ENCODE measurements around the gene CD58. TPM values are rescaled to one million over a fixed set of nuclear protein-coding genes. Genes with fewer than 3 reads are reported as not detected.

Gene CD58
- total RNA-seq, 1 donor from 2014 or later, result 31.0 TPM

DNA sequence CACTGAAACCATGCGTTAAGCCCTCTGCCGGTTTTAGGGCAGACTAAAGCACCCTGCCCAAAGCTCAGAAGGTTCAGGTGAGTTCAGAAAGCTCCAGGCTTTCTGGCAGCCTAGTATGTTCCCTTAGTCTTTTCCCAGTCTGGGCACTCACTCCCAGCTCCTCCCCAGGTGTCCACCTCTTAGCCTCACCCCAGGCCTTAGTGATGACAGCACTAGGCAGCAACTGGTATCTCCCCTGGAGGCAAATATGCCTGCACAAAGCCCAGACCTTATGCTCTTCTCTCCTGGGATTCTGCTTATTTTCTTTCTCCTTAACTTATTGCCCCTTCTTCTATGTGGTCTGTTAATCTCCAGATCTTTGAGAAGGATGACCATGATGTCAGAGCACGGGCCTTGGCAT, 80.2 kb downstream of the CD58 start:
- Mint-ChIP-seq H3K27me3 (peaks cover 5% of the 10 kb centered on the region), H3K9me3 (no peaks in the 10 kb centered on the region), H3K4me1 (peaks cover 14% of the 10 kb centered on the region), H3K36me3 (ENCODE audit: low read depth) (no peaks in the 10 kb centered on the region), H3K27ac (no peak overlapping the region), H3K4me3 (no peak overlapping the region)
- no peak for DNase-seq
- intact Hi-C loops (cut with micrococcal nuclease), result no loop called here

DNA sequence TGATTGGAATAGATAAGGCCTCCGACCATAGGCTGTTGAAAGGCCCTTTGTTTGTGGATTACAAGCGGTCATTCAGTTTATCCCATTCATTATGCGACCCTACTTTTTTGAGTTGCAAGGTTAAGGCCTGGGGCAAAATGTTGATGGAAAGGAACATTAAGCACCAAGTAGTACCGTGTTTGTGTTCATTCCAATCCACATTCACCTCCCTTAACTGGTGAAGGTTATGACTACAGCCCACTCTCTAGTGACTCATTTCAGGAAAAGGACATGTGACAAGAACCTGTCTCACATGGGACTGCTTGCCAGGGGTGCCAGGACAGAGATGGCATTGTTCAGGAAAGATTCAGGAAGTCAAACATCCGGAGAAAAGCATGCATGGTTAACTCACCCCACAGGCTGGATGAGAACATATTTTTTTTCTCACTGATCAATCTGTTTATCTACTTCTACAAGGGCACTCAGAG, 81.6 kb downstream of the CD58 start:
- intact Hi-C loops (cut with micrococcal nuclease), result loop anchor here (5.0 to 10.0 kb wide), 2 partner anchors 74 to 337 kb away; no protein-coding TSS in a partner anchor
- no peak for DNase-seq
- Mint-ChIP-seq H3K4me1 (peaks cover 16% of the 10 kb centered on the region), H3K36me3 (ENCODE audit: low read depth) (no peaks in the 10 kb centered on the region), H3K27ac (no peak overlapping the region), H3K4me3 (no peak overlapping the region), H3K27me3 (peaks cover 5% of the 10 kb centered on the region), H3K9me3 (no peaks in the 10 kb centered on the region)

DNA sequence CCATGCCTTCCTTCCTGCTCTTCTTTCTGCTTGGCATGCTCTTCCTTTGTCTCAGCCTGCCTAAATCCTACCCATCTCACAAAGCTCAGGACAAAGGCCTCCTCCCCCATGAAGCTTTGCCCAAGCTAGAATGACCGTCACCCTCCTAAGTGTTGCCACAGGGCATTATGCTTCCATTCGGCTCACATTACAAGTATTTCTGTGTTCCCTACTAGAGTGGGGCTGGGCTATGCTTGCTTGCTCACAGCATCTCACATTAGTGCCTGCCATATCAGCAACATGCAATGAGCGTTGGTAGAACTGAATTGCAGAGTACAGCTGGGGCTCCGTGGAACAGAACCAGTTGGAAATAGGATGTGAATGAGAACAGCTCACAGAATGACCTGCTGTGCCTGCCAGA, 82.8 kb downstream of the CD58 start:
- no peak overlapping the region for H3K4me3 Mint-ChIP-seq
- no peaks in the 10 kb centered on the region for H3K9me3 Mint-ChIP-seq
- intact Hi-C loops (cut with micrococcal nuclease), result loop anchor here (5.0 to 10.0 kb wide), 2 partner anchors 73 to 336 kb away; no protein-coding TSS in a partner anchor
- H3K27ac Mint-ChIP-seq, result no peak overlapping the region
- H3K27me3 Mint-ChIP-seq, result peaks cover 5% of the 10 kb centered on the region
- no peak for DNase-seq
- H3K36me3 Mint-ChIP-seq (ENCODE audit: low read depth), result no peaks in the 10 kb centered on the region
- peaks cover 16% of the 10 kb centered on the region for H3K4me1 Mint-ChIP-seq

DNA sequence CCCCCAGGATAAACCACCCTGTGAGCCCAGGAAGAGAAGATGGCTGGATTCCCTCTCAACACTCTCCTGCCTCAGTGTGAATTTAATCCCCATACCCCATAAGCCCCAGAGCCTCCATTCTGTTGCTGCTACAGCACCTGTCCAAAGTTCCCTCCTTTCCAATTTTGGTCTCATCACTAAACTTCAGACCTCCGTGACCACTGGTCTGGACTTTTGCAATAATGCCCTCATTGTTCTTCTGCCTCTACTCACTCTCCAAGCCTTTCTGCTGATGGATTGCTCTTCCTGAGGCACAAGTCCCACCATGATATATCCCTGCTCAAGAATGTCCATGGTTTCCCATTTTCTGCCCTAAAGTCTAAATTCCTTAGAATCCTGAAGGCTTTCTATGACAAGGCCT, 83.2 kb downstream of the CD58 start:
- intact Hi-C loops (cut with micrococcal nuclease), result loop anchor here (5.0 to 10.0 kb wide), 2 partner anchors 73 to 335 kb away; no protein-coding TSS in a partner anchor
- Mint-ChIP-seq H3K4me3 (no peak overlapping the region), H3K27me3 (peaks cover 5% of the 10 kb centered on the region), H3K27ac (no peak overlapping the region), H3K9me3 (no peaks in the 10 kb centered on the region), H3K4me1 (peaks cover 14% of the 10 kb centered on the region), H3K36me3 (ENCODE audit: low read depth) (no peaks in the 10 kb centered on the region)
- DNase-seq, result no peak

DNA sequence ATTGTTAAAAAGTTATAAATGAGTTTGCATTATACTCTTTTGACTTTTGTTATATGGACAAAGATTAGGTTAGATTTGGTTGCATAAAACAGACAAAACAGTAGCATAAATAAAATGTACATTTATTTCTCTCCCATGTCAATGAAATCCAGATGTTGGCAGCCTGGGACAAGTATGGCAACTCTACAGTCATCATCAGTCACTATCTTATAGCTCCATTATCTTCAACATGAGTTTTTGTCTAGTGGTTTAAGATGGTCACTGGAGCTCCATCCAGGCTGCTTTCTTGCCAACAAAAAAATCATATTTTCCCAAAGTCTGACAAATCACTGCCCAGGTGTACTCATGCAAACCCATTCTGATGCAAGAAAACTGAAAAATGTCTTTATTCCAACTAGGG, 83.8 kb downstream of the CD58 start:
- intact Hi-C loops (cut with micrococcal nuclease), result loop anchor here (5.0 to 10.0 kb wide), 2 partner anchors 72 to 335 kb away; no protein-coding TSS in a partner anchor
- Mint-ChIP-seq H3K9me3 (no peaks in the 10 kb centered on the region), H3K4me1 (peaks cover 10% of the 10 kb centered on the region), H3K36me3 (ENCODE audit: low read depth) (no peaks in the 10 kb centered on the region), H3K4me3 (no peak overlapping the region), H3K27me3 (peaks cover 5% of the 10 kb centered on the region), H3K27ac (no peak overlapping the region)
- DNase-seq, result no peak

DNA sequence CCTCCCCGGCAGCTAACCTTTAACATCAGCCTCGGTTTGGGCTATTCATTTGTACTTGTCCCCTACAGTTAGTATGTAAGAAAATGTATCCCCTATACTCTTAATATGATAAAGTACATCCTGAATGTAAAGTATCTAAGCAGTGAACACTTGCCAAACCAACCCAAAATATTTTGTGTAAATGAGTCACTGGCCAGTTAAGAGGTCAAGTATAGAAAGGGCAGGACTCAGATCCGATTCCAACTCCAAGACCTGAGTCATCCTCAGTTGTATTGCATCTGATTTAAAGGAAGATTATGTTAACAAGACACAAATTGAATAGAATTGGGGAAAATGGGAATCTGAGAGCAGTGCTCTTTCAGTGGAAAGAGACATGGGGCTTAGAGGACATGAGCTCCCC, 84.4 kb downstream of the CD58 start:
- H3K4me1 Mint-ChIP-seq, result peaks cover 10% of the 10 kb centered on the region
- H3K27ac Mint-ChIP-seq, result no peak overlapping the region
- H3K27me3 Mint-ChIP-seq, result peaks cover 5% of the 10 kb centered on the region
- no peak for DNase-seq
- no peaks in the 10 kb centered on the region for H3K9me3 Mint-ChIP-seq
- intact Hi-C loops (cut with micrococcal nuclease), result loop anchor here (5.0 to 10.0 kb wide), 2 partner anchors 72 to 334 kb away; no protein-coding TSS in a partner anchor
- H3K4me3 Mint-ChIP-seq, result no peak overlapping the region
- no peaks in the 10 kb centered on the region for H3K36me3 Mint-ChIP-seq (ENCODE audit: low read depth)

DNA sequence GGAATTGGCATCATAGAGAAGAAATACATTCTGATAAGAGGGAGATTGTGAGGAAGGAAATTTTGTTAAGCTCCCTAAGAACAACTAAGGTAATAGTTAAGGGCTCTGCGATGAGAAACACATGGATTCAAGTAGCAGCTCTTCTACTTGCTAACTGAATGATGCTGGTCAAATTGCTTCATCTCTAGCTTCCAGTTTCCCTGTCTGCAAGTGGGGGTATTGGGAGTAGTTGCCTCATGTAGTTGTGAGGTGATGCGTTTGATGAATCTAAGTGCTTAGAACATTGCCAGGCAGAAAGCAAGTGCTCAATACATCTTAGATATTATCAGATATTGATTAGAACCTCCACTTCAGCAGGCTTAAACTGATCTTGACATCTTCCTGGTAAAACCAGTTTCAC, 84.8 kb downstream of the CD58 start:
- Mint-ChIP-seq H3K9me3 (no peaks in the 10 kb centered on the region), H3K4me1 (peaks cover 10% of the 10 kb centered on the region), H3K4me3 (no peak overlapping the region), H3K27ac (no peak overlapping the region), H3K36me3 (ENCODE audit: low read depth) (no peaks in the 10 kb centered on the region), H3K27me3 (peaks cover 5% of the 10 kb centered on the region)
- no peak for DNase-seq
- intact Hi-C loops (cut with micrococcal nuclease), result loop anchor here (1.0 to 10.0 kb wide), 4 partner anchors 71 to 347 kb away; no protein-coding TSS in a partner anchor

DNA sequence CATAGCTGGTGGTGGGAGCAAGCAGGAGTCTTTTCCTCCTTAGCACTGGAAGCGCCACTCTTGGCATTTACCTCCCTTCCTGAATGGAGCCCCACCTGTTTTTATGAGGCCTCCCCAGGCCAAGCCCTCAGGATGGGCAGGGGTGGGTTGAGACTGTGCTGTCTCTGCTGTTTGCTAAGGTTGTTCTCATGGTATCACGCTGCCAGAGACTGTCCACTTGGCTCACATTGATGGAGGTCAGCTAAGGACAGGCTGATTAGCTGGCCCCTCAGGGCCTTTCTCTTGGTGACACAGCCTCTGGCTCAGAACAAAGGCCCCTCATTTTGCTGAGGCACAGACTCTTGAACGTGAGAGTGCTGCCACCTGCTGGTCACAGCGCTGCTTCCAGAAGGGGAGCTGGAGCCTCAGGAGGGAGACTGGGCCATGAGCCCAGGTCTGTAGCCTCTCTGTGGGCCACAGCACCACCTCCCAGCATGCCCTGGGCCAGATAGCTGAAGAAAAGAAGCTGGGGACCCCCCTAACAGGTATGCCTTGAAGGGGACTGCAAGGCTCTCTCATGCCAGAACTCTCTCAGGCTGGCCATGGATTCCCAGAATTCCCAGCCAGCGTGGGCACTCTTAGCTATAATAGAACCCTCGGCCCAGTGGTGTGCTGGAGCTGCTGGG, 85.6 kb downstream of the CD58 start:
- Mint-ChIP-seq H3K4me1 (peaks cover 10% of the 10 kb centered on the region), H3K27me3 (peaks cover 5% of the 10 kb centered on the region), H3K9me3 (no peaks in the 10 kb centered on the region), H3K36me3 (ENCODE audit: low read depth) (no peaks in the 10 kb centered on the region), H3K4me3 (no peak overlapping the region), H3K27ac (no peak overlapping the region)
- peak; percentile 95 for DNase-seq
- intact Hi-C loops (cut with micrococcal nuclease), result loop anchor here (1.0 to 10.0 kb wide), 4 partner anchors 70 to 346 kb away; no protein-coding TSS in a partner anchor

DNA sequence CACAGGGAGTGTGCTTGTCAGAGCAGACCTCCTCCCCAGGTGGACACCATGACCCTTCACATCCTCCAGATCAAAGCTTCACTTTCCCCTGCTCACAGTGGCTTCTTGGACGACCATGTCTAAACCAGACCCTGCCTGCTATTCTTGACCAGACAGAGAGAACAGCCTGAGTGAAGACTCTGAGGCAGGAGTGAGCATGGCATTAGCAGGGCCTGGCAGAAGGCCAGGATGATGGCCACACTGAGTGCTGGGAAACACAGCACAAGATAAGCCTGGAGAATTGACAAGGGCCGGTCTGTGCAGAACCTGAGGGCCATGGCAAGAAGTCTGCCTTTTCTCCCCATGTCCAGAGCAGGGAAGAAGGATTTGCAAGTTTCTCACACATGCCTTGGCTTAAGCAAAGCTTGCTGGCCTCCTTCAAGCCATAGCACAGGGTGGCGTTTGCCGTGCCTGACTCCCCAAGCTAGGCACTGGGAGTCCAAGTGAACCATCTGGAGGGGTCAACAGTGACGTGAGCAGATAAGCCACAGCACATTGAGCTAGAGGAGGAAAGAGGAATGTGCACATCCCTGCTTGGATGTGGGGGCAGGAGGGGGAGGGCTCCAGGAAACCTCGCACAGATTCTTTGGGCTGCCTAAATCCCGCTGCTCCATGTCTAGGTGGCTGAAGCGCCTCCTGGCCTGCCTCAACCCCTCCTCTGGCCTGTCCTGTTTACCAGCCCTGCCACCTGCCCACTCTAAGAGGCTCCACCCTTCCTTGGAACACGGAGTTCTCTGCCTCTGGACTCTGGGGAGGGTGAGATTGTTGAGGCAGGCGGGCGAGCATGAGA, 87.1 kb downstream of the CD58 start:
- no peak overlapping the region for H3K27ac Mint-ChIP-seq
- intact Hi-C loops (cut with micrococcal nuclease), result loop anchor here (10.0 kb wide), 1 partner anchor 69 kb away; no protein-coding TSS in a partner anchor
- peaks cover 2% of the 10 kb centered on the region for H3K4me1 Mint-ChIP-seq

DNA sequence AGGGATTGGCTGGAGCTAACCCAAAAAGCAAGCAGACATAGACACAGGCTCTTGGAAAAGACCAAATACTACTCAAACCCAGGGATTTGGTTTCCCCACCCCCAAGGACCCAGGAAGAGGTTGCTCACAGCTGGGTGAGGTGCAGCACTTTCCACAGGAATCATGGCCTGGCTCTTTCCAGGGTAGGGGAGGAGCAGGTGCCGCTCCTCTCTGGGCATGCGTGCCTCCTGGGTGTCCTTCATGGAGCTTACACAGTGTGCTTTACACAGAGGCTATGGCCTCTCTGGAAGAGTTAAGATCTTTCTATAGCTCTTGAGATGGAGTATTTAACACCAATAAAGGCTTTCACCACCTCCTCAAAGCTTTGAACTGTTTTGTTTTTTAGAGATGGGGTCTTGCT, 88.3 kb downstream of the CD58 start:
- H3K9me3 Mint-ChIP-seq, result no peaks in the 10 kb centered on the region
- intact Hi-C loops (cut with micrococcal nuclease), result loop anchor here (10.0 kb wide), 1 partner anchor 68 kb away; no protein-coding TSS in a partner anchor
- no peak for DNase-seq
- H3K27ac Mint-ChIP-seq, result no peak overlapping the region
- H3K27me3 Mint-ChIP-seq, result peaks cover 1% of the 10 kb centered on the region
- peaks cover 2% of the 10 kb centered on the region for H3K4me1 Mint-ChIP-seq
- H3K4me3 Mint-ChIP-seq, result no peak overlapping the region
- H3K36me3 Mint-ChIP-seq (ENCODE audit: low read depth), result no peaks in the 10 kb centered on the region

More for the DNA sequence above, 87.1 kb downstream of the CD58 start:
- Mint-ChIP-seq H3K27me3 (peaks cover 5% of the 10 kb centered on the region), H3K36me3 (ENCODE audit: low read depth) (no peaks in the 10 kb centered on the region), H3K9me3 (no peaks in the 10 kb centered on the region), H3K4me3 (no peak overlapping the region)
- DNase-seq, result no peak

DNA sequence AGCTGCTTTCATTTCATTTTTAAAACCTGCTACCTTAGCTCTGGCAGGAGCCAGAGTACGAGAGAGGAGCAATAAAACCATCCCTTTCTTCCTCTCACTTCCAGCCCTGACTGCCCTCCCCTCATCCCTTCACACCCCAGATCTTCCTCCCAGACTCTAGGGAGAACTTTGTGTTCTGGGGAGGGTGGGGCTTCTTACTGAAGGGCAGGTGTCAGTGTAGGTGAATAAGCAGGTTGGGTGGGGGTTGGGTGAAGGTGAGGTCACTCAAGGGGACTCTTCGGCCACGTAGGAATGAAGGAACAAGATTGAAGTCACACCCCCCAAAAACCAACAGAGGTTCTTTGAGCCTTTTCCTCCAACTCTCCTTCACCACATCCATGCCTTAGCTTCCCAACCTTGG, 88.9 kb downstream of the CD58 start:
- no peaks in the 10 kb centered on the region for H3K36me3 Mint-ChIP-seq (ENCODE audit: low read depth)
- intact Hi-C loops (cut with micrococcal nuclease), result loop anchor here (10.0 kb wide), 1 partner anchor 67 kb away; no protein-coding TSS in a partner anchor
- no peaks in the 10 kb centered on the region for H3K9me3 Mint-ChIP-seq
- no peak for DNase-seq
- H3K27me3 Mint-ChIP-seq, result no peaks in the 10 kb centered on the region
- H3K4me1 Mint-ChIP-seq, result peaks cover 2% of the 10 kb centered on the region
- H3K27ac Mint-ChIP-seq, result no peak overlapping the region
- no peak overlapping the region for H3K4me3 Mint-ChIP-seq

DNA sequence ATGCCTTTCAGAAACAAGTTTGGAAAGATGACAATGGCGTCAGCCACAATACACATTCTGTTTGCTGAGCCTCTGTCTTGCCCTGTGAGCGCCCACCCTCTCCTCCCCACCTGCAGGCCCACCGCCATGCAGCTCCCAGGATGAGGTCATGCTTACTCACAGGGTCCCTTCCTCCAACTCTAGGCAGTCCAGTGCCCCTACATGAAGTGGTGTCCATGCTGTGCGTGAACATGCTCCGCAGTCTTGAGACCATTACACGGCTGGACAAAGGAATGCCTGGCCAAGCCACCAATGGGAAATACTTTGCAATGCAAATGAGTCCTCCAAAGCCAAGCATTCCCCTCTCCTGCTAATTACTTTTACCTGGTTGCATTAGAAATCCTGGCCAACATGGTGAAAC, 92.2 kb downstream of the CD58 start:
- Mint-ChIP-seq H3K36me3 (ENCODE audit: low read depth) (no peaks in the 10 kb centered on the region), H3K4me3 (no peak overlapping the region), H3K27ac (no peak overlapping the region), H3K27me3 (no peaks in the 10 kb centered on the region), H3K9me3 (no peaks in the 10 kb centered on the region), H3K4me1 (no peaks in the 10 kb centered on the region)
- intact Hi-C loops (cut with micrococcal nuclease), result no loop called here
- no peak for DNase-seq

DNA sequence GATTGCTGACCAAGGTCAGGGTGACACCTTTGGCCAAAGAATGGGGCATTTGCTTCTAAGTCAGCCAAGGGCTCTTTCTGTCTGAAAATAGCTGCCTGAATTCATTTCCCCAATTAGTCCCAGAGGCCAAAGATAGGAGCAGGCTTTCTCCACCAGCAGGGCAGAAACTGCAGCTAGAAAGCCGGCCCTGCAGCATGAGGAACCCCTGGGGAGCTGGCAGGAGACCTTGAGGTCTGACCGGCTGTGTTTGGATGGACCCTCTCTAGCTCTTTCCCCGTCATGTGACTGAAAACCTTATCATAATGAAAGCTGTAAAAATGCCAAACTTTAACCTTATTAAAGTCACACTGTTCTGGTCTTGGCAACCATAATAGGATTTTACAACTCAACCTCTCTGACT, 93.4 kb downstream of the CD58 start:
- intact Hi-C loops (cut with micrococcal nuclease), result no loop called here
- Mint-ChIP-seq H3K27ac (no peak overlapping the region), H3K9me3 (no peaks in the 10 kb centered on the region), H3K4me3 (no peak overlapping the region), H3K4me1 (no peaks in the 10 kb centered on the region), H3K36me3 (ENCODE audit: low read depth) (no peaks in the 10 kb centered on the region), H3K27me3 (peaks cover under 1% of the 10 kb centered on the region)
- DNase-seq, result no peak

DNA sequence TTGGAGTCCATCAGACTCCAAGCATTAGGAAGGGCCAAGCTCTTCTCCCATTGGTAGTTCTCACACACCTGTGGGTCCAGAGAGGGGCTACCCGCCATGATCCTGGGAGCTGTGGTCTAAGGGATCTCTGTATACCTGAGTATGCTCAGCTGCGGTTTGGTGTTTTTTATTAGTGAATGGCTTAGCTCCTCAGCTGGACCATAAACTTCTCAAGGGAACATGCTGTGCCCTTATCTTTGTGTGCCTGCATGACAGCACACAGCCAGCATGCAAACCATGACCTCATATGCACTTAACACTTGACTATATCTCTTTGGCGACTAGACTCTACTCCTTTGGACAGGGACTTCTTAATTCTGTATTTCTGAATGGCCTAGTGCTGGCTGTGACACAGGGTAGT, 94.5 kb downstream of the CD58 start:
- H3K27ac Mint-ChIP-seq, result no peak overlapping the region

More for the DNA sequence above, 94.5 kb downstream of the CD58 start:
- no peak for DNase-seq
- H3K9me3 Mint-ChIP-seq, result no peaks in the 10 kb centered on the region
- peaks cover 10% of the 10 kb centered on the region for H3K27me3 Mint-ChIP-seq
- H3K4me3 Mint-ChIP-seq, result no peak overlapping the region
- H3K36me3 Mint-ChIP-seq (ENCODE audit: low read depth), result no peaks in the 10 kb centered on the region
- no peaks in the 10 kb centered on the region for H3K4me1 Mint-ChIP-seq
- intact Hi-C loops (cut with micrococcal nuclease), result no loop called here
